Activated CD4-positive, alpha-beta T cell treated with anti-CD3 and anti-CD28 coated beads, Interleukin-2, amount 10 ng/mL, durations not matched to agents 7 days and 5 days (primary cell): Measurements from ENCODE around the gene BLOC1S4. TPM values are rescaled to one million over a fixed set of nuclear protein-coding genes. Genes with fewer than 3 reads are reported as not detected.
A peak's percentile ranks its signal among the peaks of the same experiment; 100 is the strongest.

ENCODE experiments used
- CTCF ChIA-PET: fragments of 350-600 bp; sonication (Branson Sonifier 250); formaldehyde crosslinking; loops from one replicate; lab custom pipeline; 2021; ENCODE audit warnings: antibody characterized with exemption; lab: Charles Lee
- POLR2A ChIA-PET: fragments of 350-600 bp; sonication (Branson Sonifier 250); formaldehyde crosslinking; loops from one replicate; lab custom pipeline; 2021; ENCODE audit warnings: antibody characterized with exemption; lab: Charles Lee
- DNase-seq: peaks from one replicate; pipeline ENCODE4 v3.0.0-alpha.2; 2020
- H3K27ac Mint-ChIP-seq: one replicate; pipeline ENCODE4 v1.8.0; 2021; ENCODE audit warnings: mild to moderate bottlenecking, moderate library complexity, mixed read lengths
- H3K27me3 Mint-ChIP-seq: one replicate; pipeline ENCODE4 v1.8.0; 2021; ENCODE audit warnings: mixed read lengths
- H3K36me3 Mint-ChIP-seq: one replicate; pipeline ENCODE4 v1.8.0; 2021; ENCODE audit warnings: low read depth, mixed read lengths
- H3K4me1 Mint-ChIP-seq: one replicate; pipeline ENCODE4 v1.8.0; 2021; ENCODE audit warnings: mixed read lengths
- H3K4me3 Mint-ChIP-seq: one replicate; pipeline ENCODE4 v1.8.0; 2021; ENCODE audit warnings: mild to moderate bottlenecking, moderate library complexity, mixed read lengths
- H3K9me3 Mint-ChIP-seq: one replicate; pipeline ENCODE4 v1.8.0; 2021; ENCODE audit warnings: mixed read lengths
- total RNA-seq, 2 experiments: library from RNA; stranded (reverse); gene quantifications; one replicate each; pipeline ENCODE4 v1.2.3, GENCODE V29; 2021

The BLOC1S4 gene
- total RNA-seq, 2 experiments from 2014 or later = 16.6 to 17.6 TPM

DNA sequence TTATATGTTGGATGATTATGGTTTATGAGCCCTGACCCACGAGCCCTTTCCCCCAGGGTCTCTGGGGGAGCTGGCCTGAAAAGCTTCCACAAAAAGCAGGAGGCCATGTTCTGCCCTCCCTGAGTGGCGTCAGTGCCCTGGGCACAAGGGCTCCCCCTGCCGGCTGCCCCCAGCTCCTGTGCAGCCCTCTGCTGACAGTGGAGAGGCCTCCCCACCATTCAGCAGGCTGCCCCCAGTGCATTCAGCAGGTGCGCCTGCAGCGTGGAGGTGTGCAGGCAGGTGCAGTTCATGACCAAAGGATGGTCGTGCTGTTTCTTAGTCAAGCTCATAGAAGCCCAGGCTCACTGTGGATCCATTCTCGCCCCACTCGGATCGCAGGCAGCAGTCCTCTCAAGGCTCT is 34.8 kb upstream of the BLOC1S4 start:
- H3K27me3 Mint-ChIP-seq = no peaks in the 10 kb centered on the region

DNA sequence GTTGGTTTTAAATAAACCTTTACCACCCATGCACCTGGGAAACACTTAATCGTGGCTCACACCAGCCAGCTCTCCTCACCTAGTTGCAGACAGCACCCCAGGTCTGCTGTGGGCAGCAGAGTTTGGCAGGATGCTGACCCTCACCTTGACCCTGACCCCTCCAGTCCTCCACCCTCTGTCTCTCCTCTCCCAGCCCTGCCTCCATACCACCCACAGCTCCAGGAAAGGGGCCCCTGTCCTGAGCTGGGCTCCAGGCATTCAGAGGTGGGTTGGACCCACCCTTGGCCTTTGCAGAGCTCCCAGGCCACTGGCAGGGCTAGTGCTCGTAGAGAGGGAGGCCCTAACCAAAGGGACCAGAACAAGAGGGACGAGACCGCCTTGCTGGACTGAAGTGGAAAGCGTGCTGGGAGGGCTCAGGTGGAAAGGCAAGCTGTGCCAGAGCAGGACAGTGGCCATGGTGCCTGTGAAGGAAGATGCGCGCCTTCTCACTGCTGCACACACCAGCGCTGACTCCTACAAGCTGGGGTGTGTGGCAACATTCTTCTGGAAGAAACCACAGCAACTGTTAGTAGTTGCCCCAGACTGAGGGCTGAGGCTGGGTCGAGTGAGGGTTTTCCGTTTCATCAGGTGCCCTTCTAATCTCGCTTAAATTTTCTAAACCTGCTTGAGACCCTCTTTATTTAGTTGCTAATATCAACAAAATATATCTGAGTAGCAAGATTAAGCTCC is 32.9 kb upstream of the BLOC1S4 start:
- Mint-ChIP-seq H3K4me3 (no peak overlapping the region), H3K27me3 (no peaks in the 10 kb centered on the region), H3K9me3 (peaks cover 8% of the 10 kb centered on the region), H3K27ac (no peak overlapping the region), H3K4me1 (peaks cover 48% of the 10 kb centered on the region), H3K36me3 (peaks cover 47% of the 10 kb centered on the region)
- POLR2A ChIA-PET = no interaction called here
- CTCF ChIA-PET = interaction anchor here (0.6 to 3.5 kb wide), 4 partner anchors 8 to 191 kb away, joined by 3 to 25 read pairs (median 5); a partner anchor contains a TSS
- DNase-seq = no peak

More for the DNA sequence above, 34.8 kb upstream of the BLOC1S4 start:
- POLR2A ChIA-PET = no interaction called here
- peaks cover 48% of the 10 kb centered on the region for H3K4me1 Mint-ChIP-seq
- H3K27ac Mint-ChIP-seq = no peak overlapping the region
- no peak overlapping the region for H3K4me3 Mint-ChIP-seq
- CTCF ChIA-PET = interaction anchor here (0.7 to 3.1 kb wide), 7 partner anchors 9 to 37 kb away, joined by 3 to 17 read pairs (median 4); no protein-coding TSS in a partner anchor
- peaks cover 55% of the 10 kb centered on the region for H3K36me3 Mint-ChIP-seq
- H3K9me3 Mint-ChIP-seq = peaks cover 8% of the 10 kb centered on the region
- DNase-seq = no peak

DNA sequence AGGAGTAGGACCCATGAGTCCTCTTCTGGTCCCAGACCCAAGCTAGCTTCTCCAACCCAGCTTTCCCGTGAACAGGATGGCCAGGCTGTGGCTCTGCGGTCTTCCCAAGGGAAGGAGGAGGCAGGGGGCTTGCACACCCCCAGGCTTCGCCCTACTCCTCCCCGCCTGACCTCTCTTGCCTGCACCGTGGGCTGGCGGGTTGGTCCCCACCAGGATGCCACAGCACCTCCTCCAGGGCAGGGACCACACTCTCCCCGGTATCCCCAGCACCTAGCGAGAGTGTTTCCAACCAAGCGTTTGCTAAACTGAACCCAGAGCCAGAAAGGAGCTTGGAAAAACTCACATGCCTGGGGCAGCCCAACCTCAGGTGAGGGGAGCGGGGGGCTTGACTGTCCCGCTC is 31.3 kb upstream of the BLOC1S4 start:
- ChIA-PET POLR2A (no interaction called here), CTCF (interaction anchor here (1.6 to 3.5 kb wide), 2 partner anchors 9 to 20 kb away, joined by 6 to 25 read pairs; a partner anchor contains a TSS)
- Mint-ChIP-seq H3K27me3 (no peaks in the 10 kb centered on the region), H3K36me3 (peaks cover 41% of the 10 kb centered on the region), H3K4me1 (peaks cover 53% of the 10 kb centered on the region), H3K9me3 (peaks cover 5% of the 10 kb centered on the region), H3K4me3 (no peak overlapping the region), H3K27ac (no peak overlapping the region)
- DNase-seq = no peak

DNA sequence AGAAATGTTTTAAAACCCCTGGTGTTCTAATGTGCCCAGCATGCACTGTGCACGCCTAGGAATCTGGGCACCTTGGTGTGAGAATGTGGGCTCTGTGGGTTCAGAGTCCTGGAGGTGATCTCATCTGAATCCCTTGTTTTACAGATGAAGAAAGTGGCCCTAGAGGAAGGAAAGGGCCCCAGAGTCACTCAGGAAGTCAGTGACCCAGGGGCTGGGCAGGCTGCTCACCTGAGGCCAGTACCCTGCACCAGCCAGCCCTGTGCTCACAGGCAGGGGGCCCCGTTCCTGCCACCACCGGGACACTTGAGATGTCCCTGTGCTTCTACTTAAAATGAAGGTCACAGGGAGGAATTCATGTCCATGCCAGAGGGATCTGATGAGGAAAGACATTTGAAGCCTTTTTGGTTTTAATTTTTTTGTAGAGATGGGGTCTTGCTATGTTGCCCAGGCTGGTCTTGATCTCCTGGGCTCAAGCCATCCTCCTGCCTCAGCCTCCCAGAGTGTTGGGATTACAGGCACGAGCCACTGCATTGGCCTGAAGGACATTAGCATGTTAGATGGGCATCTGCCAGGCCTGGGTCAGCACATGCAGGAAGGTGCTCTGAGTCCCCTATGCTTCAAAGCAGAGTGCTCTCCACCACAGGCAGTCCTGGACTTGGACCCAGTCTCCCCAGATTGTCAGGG is 29.7 kb upstream of the BLOC1S4 start:
- Mint-ChIP-seq H3K4me1 (peaks cover 61% of the 10 kb centered on the region), H3K4me3 (no peak overlapping the region), H3K36me3 (peaks cover 33% of the 10 kb centered on the region), H3K27me3 (no peaks in the 10 kb centered on the region), H3K9me3 (no peaks in the 10 kb centered on the region), H3K27ac (peak overlapping the region; percentile 46)
- POLR2A ChIA-PET = no interaction called here
- DNase-seq = no peak
- CTCF ChIA-PET = interaction anchor here (1.0 to 3.5 kb wide), 3 partner anchors 10 to 11 kb away, joined by 4 to 25 read pairs (median 7); a partner anchor contains a TSS

DNA sequence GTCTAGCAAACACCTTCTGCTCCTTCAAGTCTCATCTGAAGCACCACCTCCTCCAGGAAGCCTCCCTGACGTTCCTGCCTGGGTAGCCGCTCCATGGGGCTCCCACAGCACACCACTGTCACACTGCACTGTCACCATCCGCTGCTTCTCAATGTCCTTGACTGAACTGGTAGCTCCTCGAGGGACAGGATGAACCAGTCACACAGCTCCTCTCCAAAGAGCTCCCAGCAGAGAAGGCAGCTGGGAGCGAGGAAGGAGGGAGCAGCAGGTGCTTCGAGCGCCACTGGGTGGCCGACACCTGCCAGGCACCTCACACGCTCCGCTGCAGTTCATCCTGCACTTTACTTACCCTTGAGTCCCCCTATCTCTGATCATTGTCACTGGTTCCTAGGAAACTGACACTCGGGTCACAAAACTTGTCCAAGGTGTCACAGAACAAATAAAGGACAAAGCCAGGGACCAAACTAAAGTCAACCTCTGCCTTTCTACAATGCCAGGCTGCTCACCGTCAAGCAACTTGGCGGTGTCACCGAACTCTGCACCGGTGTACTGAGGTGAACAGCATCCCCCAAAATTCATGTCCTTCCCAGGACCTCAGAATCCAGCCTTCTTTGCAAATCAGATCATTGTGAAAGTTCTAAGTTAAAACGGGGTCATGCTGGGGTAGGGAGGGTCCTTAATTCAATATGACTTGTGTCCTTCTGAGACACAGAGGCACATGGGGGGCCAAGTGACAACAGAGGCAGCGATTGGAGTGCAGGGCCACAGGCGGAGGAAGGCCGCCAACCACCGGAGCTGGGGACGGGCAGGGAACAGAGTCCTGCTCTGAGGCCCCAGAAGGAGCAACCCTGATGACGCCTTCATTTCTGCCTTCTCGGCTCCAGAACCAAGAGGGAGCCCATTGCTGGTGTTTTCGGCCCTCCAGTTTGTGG is 27.8 kb upstream of the BLOC1S4 start:
- ChIA-PET CTCF (interaction anchor here (0.8 to 3.5 kb wide), 4 partner anchors 7 to 14 kb away, joined by 3 to 17 read pairs (median 10); a partner anchor contains a TSS), POLR2A (interaction anchor here (0.6 to 1.0 kb wide), 2 partner anchors 13 kb away, joined by 3 to 4 read pairs; no protein-coding TSS in a partner anchor)
- H3K9me3 Mint-ChIP-seq = no peaks in the 10 kb centered on the region
- peaks cover 77% of the 10 kb centered on the region for H3K4me1 Mint-ChIP-seq
- no peaks in the 10 kb centered on the region for H3K27me3 Mint-ChIP-seq
- peaks cover 33% of the 10 kb centered on the region for H3K36me3 Mint-ChIP-seq
- H3K27ac Mint-ChIP-seq = peak overlapping the region; percentile 96
- H3K4me3 Mint-ChIP-seq = peak overlapping the region; percentile 84
- DNase-seq = no peak

DNA sequence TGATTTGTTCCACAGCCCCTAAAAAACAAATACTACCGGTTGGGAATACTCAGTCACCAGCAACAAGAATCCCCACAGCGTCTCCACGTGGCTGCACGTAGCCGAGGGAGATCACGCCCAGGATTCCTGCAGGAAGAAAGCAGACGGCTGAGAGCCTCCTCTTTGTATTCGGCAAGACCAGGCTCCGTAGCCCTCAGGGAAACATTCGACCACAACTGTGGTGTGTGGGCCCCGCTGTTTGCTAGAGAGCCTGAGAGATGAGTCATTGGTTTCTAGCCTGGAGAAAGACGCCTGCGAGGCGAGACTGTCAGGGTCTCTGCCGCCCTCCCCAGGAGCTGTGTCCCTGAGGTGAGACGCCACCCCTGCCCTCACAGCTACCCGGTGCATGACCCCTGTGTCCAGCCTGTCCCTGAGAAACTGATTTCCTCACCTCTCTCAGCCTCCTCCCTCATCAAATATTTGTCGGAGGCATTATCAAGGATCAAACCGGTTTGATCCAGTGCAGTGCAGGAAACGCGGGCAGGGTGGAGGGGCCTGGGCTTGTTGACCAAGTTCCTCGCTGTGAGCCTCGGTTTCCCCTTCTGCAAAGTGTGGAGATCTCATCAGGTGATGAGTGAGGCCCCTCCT is 27.0 kb upstream of the BLOC1S4 start:
- H3K4me1 Mint-ChIP-seq = peaks cover 85% of the 10 kb centered on the region
- CTCF ChIA-PET = interaction anchor here (0.9 to 3.5 kb wide), 5 partner anchors 8 to 185 kb away, joined by 3 to 17 read pairs (median 4); a partner anchor contains a TSS
- no peaks in the 10 kb centered on the region for H3K9me3 Mint-ChIP-seq
- H3K4me3 Mint-ChIP-seq = peak overlapping the region; percentile 84
- H3K27me3 Mint-ChIP-seq = no peaks in the 10 kb centered on the region
- H3K36me3 Mint-ChIP-seq = peaks cover 33% of the 10 kb centered on the region
- peak overlapping the region; percentile 96 for H3K27ac Mint-ChIP-seq
- POLR2A ChIA-PET = interaction anchor here (1.0 kb wide), 2 partner anchors 14 to 48 kb away, joined by 3 to 4 read pairs; partner anchors contain the start of gene MRFAP1
- peak; percentile 83 for DNase-seq

DNA sequence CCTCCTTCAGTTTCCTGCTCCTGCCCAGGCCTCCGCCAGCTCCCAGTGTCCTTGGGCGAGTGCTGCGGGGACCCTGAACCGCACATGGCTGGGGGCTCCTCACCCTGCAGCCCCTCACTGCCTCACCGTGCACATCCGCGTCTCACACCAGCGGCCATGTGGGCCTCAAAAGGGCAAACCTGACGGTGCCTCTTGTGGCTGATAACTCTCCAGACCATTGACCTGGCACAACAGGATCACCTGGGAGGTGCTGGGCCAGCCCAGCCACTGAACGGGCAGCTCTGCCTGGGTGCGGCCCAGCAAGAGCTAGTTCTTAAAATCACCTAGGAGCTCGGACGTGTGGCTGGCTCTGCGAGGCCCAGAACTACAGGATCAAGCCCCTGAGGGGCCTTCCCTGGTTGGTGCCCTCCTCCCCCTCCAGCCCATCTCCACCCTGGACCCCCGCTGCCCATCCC is 26.4 kb upstream of the BLOC1S4 start:
- no peaks in the 10 kb centered on the region for H3K27me3 Mint-ChIP-seq

DNA sequence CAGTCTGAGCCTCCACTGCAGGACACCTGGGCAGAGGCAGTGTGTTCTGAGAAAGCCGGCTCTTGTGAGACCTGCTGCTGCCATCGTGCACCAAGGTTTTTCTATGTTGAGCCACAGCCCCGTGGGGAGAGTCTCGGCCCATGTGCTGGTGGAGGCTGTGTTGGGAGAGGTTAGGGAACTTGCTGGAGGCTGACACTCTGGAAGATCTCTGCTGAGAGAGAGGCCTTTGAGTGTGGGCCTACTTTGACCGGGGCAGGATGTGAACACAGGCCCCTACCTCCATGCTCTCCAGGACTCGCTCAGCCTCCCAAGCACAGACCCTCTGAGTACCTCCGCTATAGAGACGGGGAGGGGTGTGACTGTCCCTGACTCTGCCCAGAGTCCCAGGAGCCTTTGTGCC is 23.6 kb upstream of the BLOC1S4 start:
- Mint-ChIP-seq H3K4me3 (no peak overlapping the region), H3K9me3 (no peaks in the 10 kb centered on the region), H3K27me3 (no peaks in the 10 kb centered on the region), H3K4me1 (peaks cover 95% of the 10 kb centered on the region), H3K27ac (peak overlapping the region; percentile 62), H3K36me3 (peaks cover 28% of the 10 kb centered on the region)
- CTCF ChIA-PET = interaction anchor here (1.0 to 3.4 kb wide), 3 partner anchors 8 to 17 kb away, joined by 4 to 19 read pairs (median 4); no protein-coding TSS in a partner anchor
- POLR2A ChIA-PET = interaction anchor here (0.8 kb wide), 1 partner anchor 15 kb away, joined by 3 read pairs; no protein-coding TSS in a partner anchor
- no peak for DNase-seq

More for the DNA sequence above, 26.4 kb upstream of the BLOC1S4 start:
- H3K9me3 Mint-ChIP-seq = no peaks in the 10 kb centered on the region
- ChIA-PET POLR2A (interaction anchor here (1.0 kb wide), 2 partner anchors 15 to 49 kb away, joined by 3 to 4 read pairs; partner anchors contain the start of gene MRFAP1), CTCF (interaction anchor here (0.9 to 3.5 kb wide), 7 partner anchors 9 to 184 kb away, joined by 3 to 17 read pairs (median 4); a partner anchor contains a TSS)
- peaks cover 32% of the 10 kb centered on the region for H3K36me3 Mint-ChIP-seq
- H3K27ac Mint-ChIP-seq = peak overlapping the region; percentile 96
- H3K4me3 Mint-ChIP-seq = peak overlapping the region; percentile 84
- no peak for DNase-seq
- peaks cover 90% of the 10 kb centered on the region for H3K4me1 Mint-ChIP-seq

DNA sequence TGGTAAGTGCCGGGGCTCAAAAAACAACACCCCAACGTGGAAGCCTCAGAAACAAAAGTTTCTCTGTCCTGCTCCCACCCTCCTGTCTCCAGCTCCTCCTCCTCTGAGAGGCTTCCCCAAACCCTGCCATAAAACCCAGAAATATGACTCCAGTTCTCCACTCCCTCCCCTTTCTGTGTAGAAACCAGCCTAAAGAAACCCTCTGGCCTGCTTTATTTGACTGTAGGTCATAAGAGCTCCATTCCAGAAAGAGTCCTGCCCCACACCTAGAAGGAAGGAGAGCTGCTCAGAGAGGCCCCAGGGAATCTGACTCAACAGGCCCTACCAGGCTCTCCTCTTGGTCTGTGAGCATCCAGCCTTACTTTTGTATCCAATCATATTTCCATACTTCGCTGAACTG is 23.2 kb upstream of the BLOC1S4 start:
- Mint-ChIP-seq H3K9me3 (no peaks in the 10 kb centered on the region), H3K4me3 (no peak overlapping the region), H3K27me3 (no peaks in the 10 kb centered on the region), H3K27ac (peak overlapping the region; percentile 76), H3K4me1 (peaks cover 90% of the 10 kb centered on the region), H3K36me3 (peaks cover 25% of the 10 kb centered on the region)
- ChIA-PET CTCF (interaction anchor here (1.0 to 3.4 kb wide), 2 partner anchors 8 to 11 kb away, joined by 4 to 19 read pairs; no protein-coding TSS in a partner anchor), POLR2A (interaction anchor here (0.8 kb wide), 1 partner anchor 15 kb away, joined by 3 read pairs; no protein-coding TSS in a partner anchor)
- no peak for DNase-seq

DNA sequence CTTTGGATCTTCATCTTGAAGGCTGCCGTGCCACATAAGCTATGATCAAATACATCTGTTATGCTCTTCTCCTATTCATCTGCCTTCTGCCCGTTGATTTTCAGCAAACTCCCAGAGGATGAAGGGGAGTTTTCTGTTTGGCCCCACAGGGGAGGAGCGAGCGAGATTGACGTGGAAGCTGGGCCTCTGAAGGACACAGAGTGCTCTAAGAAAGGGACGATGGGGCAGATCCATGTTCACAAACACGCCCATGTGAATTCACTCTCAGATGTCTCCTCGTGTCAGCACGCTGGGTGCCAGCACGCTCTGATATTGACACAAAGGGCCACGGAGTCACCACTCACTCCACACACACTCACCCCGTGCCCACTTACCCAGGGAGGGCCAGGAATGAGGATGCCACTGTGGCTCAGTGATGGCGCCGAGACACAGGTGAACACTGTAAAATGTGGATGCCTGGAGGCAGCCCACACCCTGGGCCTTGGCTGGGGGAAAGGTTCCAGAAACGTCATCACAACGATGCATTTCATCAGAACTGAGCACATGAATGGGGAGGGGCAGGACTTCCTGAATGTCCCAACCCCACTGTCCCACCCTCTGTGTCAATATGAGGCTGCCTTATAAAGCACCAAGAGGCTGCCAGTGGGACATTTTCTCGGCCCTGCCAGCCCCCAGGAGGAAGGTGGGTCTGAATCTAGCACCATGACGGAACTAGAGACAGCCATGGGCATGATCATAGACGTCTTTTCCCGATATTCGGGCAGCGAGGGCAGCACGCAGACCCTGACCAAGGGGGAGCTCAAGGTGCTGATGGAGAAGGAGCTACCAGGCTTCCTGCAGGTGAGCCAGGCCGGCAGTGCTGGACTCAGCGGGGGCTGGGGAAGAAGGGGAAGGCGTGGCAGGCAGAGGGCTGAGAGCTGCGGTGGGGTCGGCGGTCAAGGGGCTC is 22.5 kb upstream of the BLOC1S4 start, which contains the start of gene S100P:
TSS of gene S100P (plus strand) at position 648 of the 946 bp plus-strand sequence. CDS start at position 703, 55 bp downstream.
- Mint-ChIP-seq H3K4me1 (peaks cover 90% of the 10 kb centered on the region), H3K27me3 (no peaks in the 10 kb centered on the region), H3K27ac (peak within 1 kb of the TSS; percentile 96), H3K36me3 (peaks cover 20% of the 10 kb centered on the region), H3K4me3 (peak within 1 kb of the TSS; percentile 33), H3K9me3 (no peaks in the 10 kb centered on the region)
- CTCF ChIA-PET = interaction anchor here (1.0 to 3.4 kb wide), 5 partner anchors 7 to 19 kb away, joined by 4 to 19 read pairs (median 8); a partner anchor contains a TSS
- no peak for DNase-seq
- POLR2A ChIA-PET = interaction anchor here (0.8 kb wide), 1 partner anchor 16 kb away, joined by 3 read pairs; no protein-coding TSS in a partner anchor
